ENCODE results near the gene NFX1. TPM values are rescaled to one million over a fixed set of nuclear protein-coding genes. Genes with fewer than 3 reads are reported as not detected.

NFX1 gene
- total RNA-seq, 2 experiments from 2014 or later, result 47.4 to 48.2 TPM

DNA sequence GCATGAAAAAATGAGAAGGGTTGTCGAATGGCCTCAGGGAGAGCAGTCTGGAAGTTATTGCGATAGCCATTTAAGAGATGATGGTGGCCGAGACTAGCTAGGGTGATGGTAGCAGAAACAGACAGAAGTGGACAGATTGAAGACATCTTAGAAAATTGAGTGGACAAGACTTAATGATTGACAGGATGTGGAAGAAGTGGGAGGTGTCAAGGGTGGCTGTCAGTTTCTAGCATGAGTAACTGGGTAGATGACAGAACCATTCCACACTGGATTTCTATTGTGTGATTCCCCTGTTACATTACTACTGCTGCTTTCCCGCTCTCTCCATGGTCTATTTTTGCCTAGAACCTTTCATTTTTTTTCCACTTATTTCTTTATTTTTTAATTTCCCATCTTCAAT lies 12.8 kb upstream of the NFX1 start:
- POLR2A ChIA-PET, result no interaction called here
- peaks cover 11% of the 10 kb centered on the region for H3K4me1 Mint-ChIP-seq
- no peak overlapping the region for H3K27ac Mint-ChIP-seq
- H3K27me3 Mint-ChIP-seq, result no peaks in the 10 kb centered on the region
- H3K36me3 Mint-ChIP-seq, result peaks cover 44% of the 10 kb centered on the region
- H3K4me3 Mint-ChIP-seq, result no peak overlapping the region
- ATAC-seq (ENCODE audit: low read depth), result no peak
- DNase-seq, result no peak
- no peaks in the 10 kb centered on the region for H3K9me3 Mint-ChIP-seq

DNA sequence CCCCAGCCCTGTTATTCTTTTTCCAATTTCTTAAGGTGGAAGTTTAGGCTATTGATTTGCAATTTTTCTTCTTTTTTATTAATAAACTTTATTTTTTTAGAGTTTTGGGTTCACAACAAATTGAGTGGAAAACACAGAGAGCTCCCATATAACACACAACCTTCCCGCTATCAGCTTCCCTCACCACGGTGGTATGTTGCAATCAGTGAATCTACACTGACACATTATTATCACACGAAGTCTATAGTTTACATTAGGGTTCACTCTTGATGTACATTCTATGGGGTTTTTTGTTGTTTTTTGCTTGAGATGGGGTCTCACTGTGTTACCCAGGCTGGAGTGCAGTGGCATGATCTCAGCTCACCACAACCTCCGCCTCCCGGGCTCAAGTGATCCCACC lies 4.8 kb upstream of the NFX1 start:
- Mint-ChIP-seq H3K27ac (no peak overlapping the region), H3K27me3 (no peaks in the 10 kb centered on the region), H3K4me3 (no peak overlapping the region), H3K36me3 (peaks cover 13% of the 10 kb centered on the region), H3K4me1 (peaks cover 21% of the 10 kb centered on the region), H3K9me3 (no peaks in the 10 kb centered on the region)
- DNase-seq, result no peak
- POLR2A ChIA-PET, result interaction anchor here (0.7 to 0.9 kb wide), 3 partner anchors 31 to 172 kb away, joined by 3 to 5 read pairs (median 3); no protein-coding TSS in a partner anchor
- ATAC-seq (ENCODE audit: low read depth), result no peak

DNA sequence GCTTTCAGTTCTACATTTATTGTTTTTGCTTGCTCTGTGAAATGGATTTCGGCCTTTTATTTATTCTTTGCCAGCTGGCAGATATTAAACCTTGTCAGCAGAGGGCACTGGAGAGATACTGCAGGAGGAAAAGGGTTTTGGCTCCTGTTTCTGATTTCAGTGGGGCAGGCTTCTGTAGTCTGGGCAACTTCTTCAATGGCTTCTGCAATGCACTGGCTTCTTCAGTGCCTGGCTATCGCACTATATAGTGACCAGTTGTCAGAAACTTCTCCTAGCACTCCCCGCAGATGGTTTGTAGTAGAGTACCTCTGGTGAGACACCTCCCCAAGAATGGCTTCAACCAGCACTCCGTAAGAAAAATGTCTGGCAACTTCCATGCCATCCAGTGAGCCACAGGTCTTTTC lies 3.2 kb upstream of the NFX1 start:
- H3K9me3 Mint-ChIP-seq, result no peaks in the 10 kb centered on the region
- no peak for ATAC-seq (ENCODE audit: low read depth)
- POLR2A ChIA-PET, result interaction anchor here (0.7 to 1.5 kb wide), 5 partner anchors 21 to 180 kb away, joined by 3 to 6 read pairs (median 3); partner anchors contain the start of gene BAG1
- peaks cover 12% of the 10 kb centered on the region for H3K36me3 Mint-ChIP-seq
- no peaks in the 10 kb centered on the region for H3K27me3 Mint-ChIP-seq
- DNase-seq, result no peak
- H3K4me3 Mint-ChIP-seq, result no peak overlapping the region
- H3K27ac Mint-ChIP-seq, result peak overlapping the region; percentile 65
- H3K4me1 Mint-ChIP-seq, result peaks cover 26% of the 10 kb centered on the region

DNA sequence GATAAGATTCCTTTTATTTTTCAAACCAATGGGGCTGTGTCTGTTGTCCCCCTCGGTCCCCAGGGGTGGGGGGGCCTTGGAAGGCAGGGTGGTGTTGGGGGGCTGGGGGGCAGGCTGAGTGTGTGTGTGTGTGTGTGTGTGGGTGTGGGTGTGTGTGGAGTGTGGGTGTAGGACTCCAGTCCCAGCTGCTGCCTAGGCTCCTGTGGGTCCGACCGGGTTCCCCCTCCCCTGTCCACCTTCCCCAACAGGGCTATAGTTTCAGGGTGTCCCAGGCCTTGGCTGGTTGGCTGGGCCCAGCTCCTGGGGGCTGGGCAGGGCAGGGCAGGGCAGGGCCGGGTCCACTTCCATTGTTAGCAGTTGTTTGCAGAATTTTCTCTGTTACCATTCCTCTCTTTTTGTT lies 2.1 kb upstream of the NFX1 start:
- ATAC-seq (ENCODE audit: low read depth) (no peak), DNase-seq (no peak)
- H3K4me3 Mint-ChIP-seq, result peak overlapping the region; percentile 53
- POLR2A ChIA-PET, result interaction anchor here (1.0 to 1.5 kb wide), 2 partner anchors 14 to 24 kb away, joined by 3 to 6 read pairs; partner anchors contain the start of gene BAG1
- H3K27me3 Mint-ChIP-seq, result no peaks in the 10 kb centered on the region
- H3K36me3 Mint-ChIP-seq, result peaks cover 15% of the 10 kb centered on the region
- H3K4me1 Mint-ChIP-seq, result peaks cover 34% of the 10 kb centered on the region
- peak overlapping the region; percentile 85 for H3K27ac Mint-ChIP-seq
- H3K9me3 Mint-ChIP-seq, result no peaks in the 10 kb centered on the region

DNA sequence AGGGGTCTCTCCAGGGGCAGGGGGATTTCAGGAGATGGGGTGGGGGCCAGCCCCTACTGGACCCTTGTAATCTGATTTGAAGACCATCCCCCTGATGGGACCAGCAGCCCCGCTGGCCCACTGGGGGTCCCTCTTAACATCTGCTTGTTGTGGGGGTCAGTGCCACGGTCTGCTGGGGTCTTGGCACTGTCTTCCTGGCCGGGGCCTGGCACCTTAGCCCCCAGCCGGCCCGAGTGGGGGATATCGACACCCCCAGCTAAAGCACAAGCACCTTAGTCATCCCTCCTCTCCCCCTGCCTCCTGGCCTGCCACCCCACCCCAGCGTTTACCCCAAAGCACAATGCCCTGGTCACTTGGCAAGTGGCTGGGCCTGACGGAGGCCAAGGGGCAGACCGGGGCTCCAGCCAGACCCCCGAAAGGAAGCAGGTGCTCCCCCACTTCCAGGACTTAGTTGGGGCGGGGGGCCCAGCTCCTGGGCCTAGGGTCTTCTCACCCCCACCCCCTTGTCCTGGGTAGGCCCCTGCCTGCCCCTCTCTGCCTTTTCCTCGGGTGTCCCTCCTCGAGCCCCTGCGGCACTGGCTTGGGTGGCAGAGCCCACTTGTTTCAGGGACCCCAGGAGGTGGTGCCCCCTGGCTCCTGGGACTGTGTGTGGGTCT lies 1.4 kb upstream of the NFX1 start:
- H3K9me3 Mint-ChIP-seq, result no peaks in the 10 kb centered on the region
- no peak for ATAC-seq (ENCODE audit: low read depth)
- H3K27me3 Mint-ChIP-seq, result no peaks in the 10 kb centered on the region
- peak overlapping the region; percentile 98 for H3K27ac Mint-ChIP-seq
- peaks cover 15% of the 10 kb centered on the region for H3K36me3 Mint-ChIP-seq
- DNase-seq, result no peak
- H3K4me3 Mint-ChIP-seq, result peak overlapping the region; percentile 93
- H3K4me1 Mint-ChIP-seq, result peaks cover 37% of the 10 kb centered on the region
- POLR2A ChIA-PET, result interaction anchor here (1.0 to 2.5 kb wide), 6 partner anchors 15 to 185 kb away, joined by 3 to 36 read pairs (median 12); partner anchors contain the start of genes AQP3, BAG1, CHMP5 and NOL6

DNA sequence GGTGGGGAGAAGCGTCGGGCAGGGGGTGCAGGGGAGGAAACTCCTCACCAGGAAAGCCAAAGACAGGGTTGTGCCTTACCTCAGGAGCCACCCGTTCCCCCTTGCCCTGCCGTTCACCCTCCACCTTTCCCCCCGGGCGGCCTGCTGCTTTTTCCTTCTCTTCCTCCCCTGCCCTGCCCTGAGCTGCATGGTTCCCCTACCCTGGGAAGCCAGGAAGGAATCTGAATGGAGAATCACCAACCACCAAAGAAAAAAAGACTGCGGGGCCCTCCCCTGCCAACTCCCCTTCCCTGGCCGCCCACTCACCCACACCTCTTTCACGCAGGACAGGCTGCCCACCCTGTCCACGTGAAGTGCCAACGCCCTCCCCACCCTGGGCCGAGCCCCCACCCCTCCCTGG lies 820 bp upstream of the NFX1 start:
- peaks cover 18% of the 10 kb centered on the region for H3K36me3 Mint-ChIP-seq
- H3K4me1 Mint-ChIP-seq, result peaks cover 39% of the 10 kb centered on the region
- ATAC-seq (ENCODE audit: low read depth), result no peak
- POLR2A ChIA-PET, result interaction anchor here (0.7 to 2.5 kb wide), 17 partner anchors 11 to 763 kb away, joined by 3 to 36 read pairs (median 4); partner anchors contain the start of genes APTX, AQP3, B4GALT1 and BAG1
- DNase-seq, result peak; percentile 53
- H3K27ac Mint-ChIP-seq, result peak overlapping the region; percentile 98
- no peaks in the 10 kb centered on the region for H3K27me3 Mint-ChIP-seq
- H3K4me3 Mint-ChIP-seq, result peak overlapping the region; percentile 93
- no peaks in the 10 kb centered on the region for H3K9me3 Mint-ChIP-seq

DNA sequence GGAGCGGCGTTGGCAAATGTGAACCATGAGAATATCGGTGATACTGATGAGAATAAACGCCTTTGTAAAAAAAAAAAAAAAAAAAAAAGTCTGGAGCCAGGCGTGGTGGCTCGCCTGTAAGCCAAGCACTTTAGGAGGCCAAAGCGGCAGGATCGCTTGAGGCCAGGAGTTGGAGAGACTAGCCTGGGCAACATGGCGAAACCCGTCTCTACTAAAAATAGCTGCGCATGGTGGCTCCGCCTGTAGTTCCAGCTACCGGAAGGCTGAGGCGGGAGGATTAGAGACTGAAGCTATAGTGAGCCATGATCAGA lies 425 bp upstream of the NFX1 start:
- ATAC-seq (ENCODE audit: low read depth), result no peak
- peaks cover 43% of the 10 kb centered on the region for H3K4me1 Mint-ChIP-seq
- no peaks in the 10 kb centered on the region for H3K27me3 Mint-ChIP-seq

DNA sequence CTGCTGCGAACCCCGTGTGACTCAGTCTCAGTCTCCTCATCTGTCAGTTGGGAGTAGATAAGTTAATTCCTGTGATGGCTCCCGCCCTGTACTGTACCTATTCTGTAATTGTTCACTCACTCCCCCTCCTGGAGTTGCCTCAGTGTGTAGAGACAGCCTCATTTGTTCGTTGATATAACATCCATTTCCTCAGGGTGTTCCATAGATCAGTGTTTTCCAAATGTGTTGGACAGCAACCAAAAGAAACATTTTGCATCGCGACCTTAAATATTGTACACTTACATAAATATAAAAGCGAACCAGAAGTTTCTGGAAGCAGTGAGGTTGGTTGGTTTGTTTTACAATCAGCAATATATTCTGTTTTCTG lies 698 bp downstream of the NFX1 start:
- ATAC-seq (ENCODE audit: low read depth), result no peak
- Mint-ChIP-seq H3K4me3 (peak overlapping the region; percentile 93), H3K27ac (peak overlapping the region; percentile 98), H3K36me3 (peaks cover 26% of the 10 kb centered on the region), H3K4me1 (peaks cover 44% of the 10 kb centered on the region), H3K27me3 (no peaks in the 10 kb centered on the region), H3K9me3 (no peaks in the 10 kb centered on the region)
- DNase-seq, result no peak
- POLR2A ChIA-PET, result interaction anchor here (1.1 to 2.5 kb wide), 9 partner anchors 7 to 265 kb away, joined by 3 to 36 read pairs (median 6); partner anchors contain the start of genes B4GALT1, BAG1, CHMP5 and DNAJA1

More for the DNA sequence above, 425 bp upstream of the NFX1 start:
- no peaks in the 10 kb centered on the region for H3K9me3 Mint-ChIP-seq
- POLR2A ChIA-PET, result interaction anchor here (0.7 to 2.5 kb wide), 19 partner anchors 9 to 764 kb away, joined by 3 to 36 read pairs (median 5); partner anchors contain the start of genes APTX, AQP3, B4GALT1 and BAG1
- H3K36me3 Mint-ChIP-seq, result peaks cover 22% of the 10 kb centered on the region
- no peak for DNase-seq
- peak overlapping the region; percentile 93 for H3K4me3 Mint-ChIP-seq
- H3K27ac Mint-ChIP-seq, result peak overlapping the region; percentile 98

DNA sequence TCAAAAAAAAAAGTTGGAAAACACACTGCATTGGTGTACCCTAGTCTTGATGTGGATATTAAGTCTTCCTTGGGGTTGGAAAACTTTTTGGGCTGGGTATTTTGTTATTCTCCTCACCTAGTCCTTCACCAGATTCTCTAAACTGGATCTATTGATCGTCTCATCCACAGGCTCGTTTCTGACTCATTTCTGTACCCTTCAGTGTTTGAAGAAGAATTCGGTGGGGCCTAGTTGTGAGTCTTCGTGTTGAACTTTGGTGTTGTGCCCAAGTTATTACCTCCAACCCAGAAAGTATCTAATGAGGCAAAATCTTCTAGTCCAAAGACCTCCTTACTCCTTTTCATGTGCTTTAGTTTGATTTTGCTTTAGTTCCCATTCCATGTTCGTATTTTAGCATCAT lies 1.6 kb downstream of the NFX1 start:
- Mint-ChIP-seq H3K27me3 (no peaks in the 10 kb centered on the region), H3K4me1 (peaks cover 45% of the 10 kb centered on the region), H3K27ac (peak overlapping the region; percentile 98), H3K4me3 (peak overlapping the region; percentile 93), H3K9me3 (no peaks in the 10 kb centered on the region), H3K36me3 (peaks cover 27% of the 10 kb centered on the region)
- no peak for DNase-seq
- POLR2A ChIA-PET, result no interaction called here
- no peak for ATAC-seq (ENCODE audit: low read depth)

DNA sequence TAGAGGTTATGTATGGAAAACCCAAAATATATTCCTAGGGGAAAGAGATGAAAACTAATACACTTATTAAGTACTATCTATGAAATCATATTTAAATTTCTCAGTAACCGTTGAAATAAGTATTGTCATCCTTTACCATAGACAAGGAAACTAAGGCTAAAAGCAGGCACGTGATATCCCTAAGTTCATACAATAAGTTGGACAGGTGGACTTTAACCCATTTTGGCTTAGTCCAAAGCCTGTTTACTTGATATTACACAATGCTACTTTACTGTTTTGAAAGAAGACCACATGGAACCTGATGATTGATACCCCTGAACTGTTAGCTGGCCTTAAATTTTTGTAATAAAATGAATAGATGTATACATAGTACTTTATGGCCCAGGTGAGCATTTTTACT lies 3.5 kb downstream of the NFX1 start:
- no peaks in the 10 kb centered on the region for H3K27me3 Mint-ChIP-seq
- POLR2A ChIA-PET, result no interaction called here

DNA sequence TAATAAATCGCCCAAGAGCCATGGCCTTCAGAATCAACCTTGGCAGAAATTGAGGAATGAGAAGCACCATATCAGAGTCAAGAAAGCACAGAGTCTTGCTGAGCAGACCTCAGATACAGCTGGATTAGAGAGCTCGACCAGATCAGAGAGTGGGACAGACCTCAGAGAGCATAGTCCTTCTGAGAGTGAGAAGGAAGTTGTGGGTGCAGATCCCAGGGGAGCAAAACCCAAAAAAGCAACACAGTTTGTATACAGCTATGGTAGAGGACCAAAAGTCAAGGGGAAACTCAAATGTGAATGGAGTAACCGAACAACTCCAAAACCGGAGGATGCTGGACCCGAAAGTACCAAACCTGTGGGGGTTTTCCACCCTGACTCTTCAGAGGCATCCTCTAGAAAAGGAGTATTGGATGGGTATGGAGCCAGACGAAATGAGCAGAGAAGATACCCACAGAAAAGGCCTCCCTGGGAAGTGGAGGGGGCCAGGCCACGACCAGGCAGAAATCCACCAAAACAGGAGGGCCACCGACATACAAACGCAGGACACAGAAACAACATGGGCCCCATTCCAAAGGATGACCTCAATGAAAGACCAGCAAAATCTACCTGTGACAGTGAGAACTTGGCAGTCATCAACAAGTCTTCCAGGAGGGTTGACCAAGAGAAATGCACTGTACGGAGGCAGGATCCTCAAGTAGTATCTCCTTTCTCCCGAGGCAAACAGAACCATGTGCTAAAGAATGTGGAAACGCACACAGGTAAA lies 4.5 kb downstream of the NFX1 start:
- peaks cover 59% of the 10 kb centered on the region for H3K4me1 Mint-ChIP-seq
- POLR2A ChIA-PET, result no interaction called here
- ATAC-seq (ENCODE audit: low read depth) (no peak), DNase-seq (no peak)
- peaks cover 42% of the 10 kb centered on the region for H3K36me3 Mint-ChIP-seq
- peak overlapping the region; percentile 28 for H3K27ac Mint-ChIP-seq
- peak overlapping the region; percentile 20 for H3K4me3 Mint-ChIP-seq
- H3K9me3 Mint-ChIP-seq, result no peaks in the 10 kb centered on the region
- H3K27me3 Mint-ChIP-seq, result no peaks in the 10 kb centered on the region

More for the DNA sequence above, 3.5 kb downstream of the NFX1 start:
- Mint-ChIP-seq H3K4me1 (peaks cover 56% of the 10 kb centered on the region), H3K36me3 (peaks cover 36% of the 10 kb centered on the region), H3K9me3 (no peaks in the 10 kb centered on the region), H3K27ac (no peak overlapping the region), H3K4me3 (no peak overlapping the region)
- ATAC-seq (ENCODE audit: low read depth) (no peak), DNase-seq (no peak)

DNA sequence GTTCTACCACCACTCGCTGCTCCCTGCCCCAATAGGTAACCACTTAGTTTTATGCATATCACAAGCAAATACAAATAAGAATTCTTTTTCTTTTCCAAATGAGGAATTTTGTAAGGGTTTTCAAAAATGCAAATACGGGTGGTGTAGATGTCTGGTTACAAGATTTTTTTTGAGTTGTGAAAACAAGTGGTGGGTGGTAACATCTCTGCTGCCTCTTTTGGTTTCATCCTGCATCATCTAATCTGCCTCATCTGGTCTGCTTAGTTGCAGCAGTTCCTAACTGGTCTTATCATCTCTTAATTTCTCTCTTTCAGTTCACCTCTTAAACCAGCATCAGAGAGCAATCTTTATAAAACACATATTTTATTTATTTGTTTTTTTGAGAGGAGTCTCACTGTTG lies 5.3 kb downstream of the NFX1 start:
- no peaks in the 10 kb centered on the region for H3K9me3 Mint-ChIP-seq
- peaks cover 59% of the 10 kb centered on the region for H3K4me1 Mint-ChIP-seq
- no peaks in the 10 kb centered on the region for H3K27me3 Mint-ChIP-seq
- H3K4me3 Mint-ChIP-seq, result no peak overlapping the region
- POLR2A ChIA-PET, result interaction anchor here (1.0 kb wide), 1 partner anchor 270 kb away, joined by 3 read pairs; the partner anchor contains the start of gene DNAJA1
- peak overlapping the region; percentile 63 for H3K27ac Mint-ChIP-seq
- ATAC-seq (ENCODE audit: low read depth) (no peak), DNase-seq (no peak)
- peaks cover 42% of the 10 kb centered on the region for H3K36me3 Mint-ChIP-seq

DNA sequence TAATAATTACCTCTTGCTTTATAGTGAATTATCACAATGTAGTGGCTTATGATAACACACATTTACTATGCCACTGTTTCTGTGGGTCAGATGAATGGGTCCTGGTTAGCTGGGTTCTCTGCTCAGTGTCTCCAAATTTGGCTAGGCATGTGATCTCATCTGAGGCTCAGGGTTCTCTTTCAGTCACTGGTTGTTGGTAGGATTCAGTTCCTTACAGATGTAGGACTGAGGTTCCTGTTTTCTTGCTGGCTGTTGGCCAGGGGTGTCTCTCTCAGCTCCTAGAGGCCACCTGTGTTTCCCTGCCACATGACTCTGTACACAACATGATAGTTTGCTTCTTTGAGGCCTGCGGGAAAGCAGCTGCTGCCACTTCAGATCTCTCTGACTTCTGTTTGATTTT lies 7.1 kb downstream of the NFX1 start:
- H3K27ac Mint-ChIP-seq, result peak overlapping the region; percentile 50
- peaks cover 36% of the 10 kb centered on the region for H3K36me3 Mint-ChIP-seq
- H3K9me3 Mint-ChIP-seq, result no peaks in the 10 kb centered on the region
- no peak for DNase-seq
- H3K27me3 Mint-ChIP-seq, result no peaks in the 10 kb centered on the region
- peak overlapping the region; percentile 51 for H3K4me3 Mint-ChIP-seq
- peaks cover 50% of the 10 kb centered on the region for H3K4me1 Mint-ChIP-seq
- peak; percentile 44 for ATAC-seq (ENCODE audit: low read depth)
- POLR2A ChIA-PET, result no interaction called here
